ENCODE data around the gene TEKT5. TPM values are rescaled to one million over a fixed set of nuclear protein-coding genes. Genes with fewer than 3 reads are reported as not detected.

Gene TEKT5
- total and polyA plus RNA-seq, 11 donors, result 0.51 to 2.8 TPM; not detected in 9

DNA sequence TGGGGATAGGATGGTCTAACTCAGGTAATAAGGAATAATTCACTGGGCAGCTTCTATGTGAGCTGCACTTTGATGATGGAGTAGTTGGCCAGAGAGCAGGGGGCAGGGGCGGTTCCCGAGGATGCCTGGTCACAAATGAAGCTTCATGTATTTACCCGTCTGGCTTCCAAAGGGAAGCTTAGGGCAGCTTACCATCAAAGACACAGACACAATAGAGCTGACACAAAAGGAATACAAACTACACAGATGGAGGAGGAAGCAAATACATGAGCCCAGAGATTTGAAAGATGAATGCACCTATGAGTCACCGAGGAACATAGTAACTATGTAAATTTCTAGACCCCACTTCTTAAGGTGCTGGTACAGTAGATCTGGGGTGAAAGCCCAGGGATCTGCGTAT lies 105.6 kb downstream of the TEKT5 start:
- no peak for DNase-seq

DNA sequence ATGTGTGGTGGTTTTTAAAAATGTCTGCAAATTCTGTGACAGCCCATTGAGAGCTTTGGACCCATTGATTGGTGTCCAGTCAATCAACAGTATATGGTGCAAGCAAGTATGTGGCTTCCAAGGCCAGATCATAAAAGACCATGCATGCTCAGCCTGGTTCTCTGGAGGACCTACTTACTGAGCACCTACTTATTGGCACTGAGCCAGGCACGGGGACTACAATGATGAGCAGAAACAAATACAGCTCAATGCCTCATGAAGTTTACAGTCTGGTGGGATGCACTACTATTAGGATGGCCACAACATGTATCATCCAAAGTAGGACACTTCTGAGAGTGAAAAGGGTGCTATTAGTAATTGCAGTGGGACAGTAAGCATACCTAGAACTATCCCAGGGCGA lies 107.1 kb downstream of the TEKT5 start:
- ATAC-seq (no peak), DNase-seq (no peak)
- Histone ChIP-seq H3K9me3 (no peaks in the 10 kb centered on the region), H3K27me3 (no peaks in the 10 kb centered on the region), H3K36me3 (no peaks in the 10 kb centered on the region), H3K27ac (no peak overlapping the region), H3K4me3 (no peak overlapping the region), H3K4me1 (peaks cover 0 to 5% (median 0%) of the 10 kb centered on the region in 12 donors)
- TF ChIP-seq, protein P1, sequence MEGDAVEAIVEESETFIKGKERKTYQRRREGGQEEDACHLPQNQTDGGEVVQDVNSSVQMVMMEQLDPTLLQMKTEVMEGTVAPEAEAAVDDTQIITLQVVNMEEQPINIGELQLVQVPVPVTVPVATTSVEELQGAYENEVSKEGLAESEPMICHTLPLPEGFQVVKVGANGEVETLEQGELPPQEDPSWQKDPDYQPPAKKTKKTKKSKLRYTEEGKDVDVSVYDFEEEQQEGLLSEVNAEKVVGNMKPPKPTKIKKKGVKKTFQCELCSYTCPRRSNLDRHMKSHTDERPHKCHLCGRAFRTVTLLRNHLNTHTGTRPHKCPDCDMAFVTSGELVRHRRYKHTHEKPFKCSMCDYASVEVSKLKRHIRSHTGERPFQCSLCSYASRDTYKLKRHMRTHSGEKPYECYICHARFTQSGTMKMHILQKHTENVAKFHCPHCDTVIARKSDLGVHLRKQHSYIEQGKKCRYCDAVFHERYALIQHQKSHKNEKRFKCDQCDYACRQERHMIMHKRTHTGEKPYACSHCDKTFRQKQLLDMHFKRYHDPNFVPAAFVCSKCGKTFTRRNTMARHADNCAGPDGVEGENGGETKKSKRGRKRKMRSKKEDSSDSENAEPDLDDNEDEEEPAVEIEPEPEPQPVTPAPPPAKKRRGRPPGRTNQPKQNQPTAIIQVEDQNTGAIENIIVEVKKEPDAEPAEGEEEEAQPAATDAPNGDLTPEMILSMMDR (IDR thresholded peaks at IDR 0.05), result no peak
- TF ChIP-seq POLR2A (IDR thresholded peaks at IDR 0.05), result no peak
- intact Hi-C loops (cut with DNase I), result loop anchor here in 2 of 10 donors (10.0 kb wide), 2 partner anchors 53 to 63 kb away; no protein-coding TSS in a partner anchor
- WGBS, 4 donors, result 68 to 75% (median 70%) methylated on average over 2 of the region's 2 CpGs

More for the DNA sequence above, 105.6 kb downstream of the TEKT5 start:
- ATAC-seq, result no peak
- intact Hi-C loops (cut with DNase I), result loop anchor here in 2 of 10 donors (10.0 kb wide), 2 partner anchors 54 to 64 kb away; no protein-coding TSS in a partner anchor
- Histone ChIP-seq H3K4me3 (no peak overlapping the region), H3K36me3 (no peaks in the 10 kb centered on the region), H3K27me3 (no peaks in the 10 kb centered on the region), H3K4me1 (peaks cover 0 to 5% (median 0%) of the 10 kb centered on the region in 12 donors), H3K9me3 (no peaks in the 10 kb centered on the region), H3K27ac (no peak overlapping the region)
- TF ChIP-seq, protein P1 (IDR thresholded peaks at IDR 0.05), result no peak
- no peak for TF ChIP-seq POLR2A (IDR thresholded peaks at IDR 0.05)
- 77 to 83% (median 80%) methylated on average over 5 of the region's 5 CpGs for WGBS, 4 donors

DNA sequence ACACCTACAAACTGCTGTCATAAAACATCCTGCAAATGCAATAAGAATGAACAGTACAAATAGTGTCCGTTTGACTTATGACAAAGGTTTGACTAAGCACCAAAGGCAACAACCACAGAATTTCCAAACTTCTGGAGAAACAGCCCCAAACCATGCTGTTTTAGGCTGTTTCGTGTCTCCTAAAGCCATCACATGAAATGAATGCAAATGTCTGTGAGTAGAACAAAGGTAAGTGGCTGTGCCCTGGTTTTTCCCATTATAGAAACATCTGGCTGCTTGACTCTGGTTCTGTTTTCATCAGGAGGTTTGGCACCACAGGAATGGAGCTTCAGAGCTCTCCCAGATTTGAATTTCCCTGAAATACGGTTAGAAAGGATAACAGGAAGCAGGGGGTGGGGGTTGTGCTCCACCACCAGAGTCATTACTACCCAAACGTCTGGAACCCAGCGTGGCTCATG lies 109.7 kb downstream of the TEKT5 start:
- Histone ChIP-seq H3K36me3 (no peaks in the 10 kb centered on the region), H3K4me1 (peaks cover 0 to 11% (median 4%) of the 10 kb centered on the region in 12 donors), H3K4me3 (no peak overlapping the region), H3K27me3 (peaks cover 0 to 13% (median 0%) of the 10 kb centered on the region in 9 donors), H3K9me3 (no peaks in the 10 kb centered on the region), H3K27ac (no peak overlapping the region)
- DNase-seq, result no peak
- no peak for ATAC-seq
- WGBS, 4 donors, result 54 to 59% (median 59%) methylated on average over 5 of the region's 5 CpGs
- TF ChIP-seq, protein P1 (IDR thresholded peaks at IDR 0.05), result no peak
- no peak for TF ChIP-seq POLR2A (IDR thresholded peaks at IDR 0.05)
- intact Hi-C loops (cut with DNase I), result loop anchor here in 5 of 10 donors (5.0 to 10.0 kb wide), 4 partner anchors 32 to 152 kb away; no protein-coding TSS in a partner anchor

DNA sequence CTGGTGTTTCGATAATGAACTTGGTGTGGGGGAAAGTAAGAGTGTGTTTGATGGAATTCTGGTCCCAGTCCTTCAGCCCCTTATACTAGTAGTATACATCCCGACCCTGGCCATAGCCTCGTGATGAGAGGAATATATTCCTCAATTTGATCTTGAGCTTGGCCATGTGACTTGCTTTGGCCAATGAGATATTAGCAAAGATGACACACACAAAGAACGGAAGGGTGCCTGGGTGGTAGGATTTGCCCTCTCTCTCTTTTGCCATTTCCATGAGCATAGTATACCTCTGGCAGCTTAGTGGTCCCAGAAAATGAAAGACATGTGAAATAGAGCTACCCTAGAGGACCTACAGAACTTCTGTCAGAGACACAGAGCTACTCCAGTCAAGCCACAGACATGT lies 111.5 kb downstream of the TEKT5 start:
- no peak for DNase-seq
- Histone ChIP-seq H3K27ac (no peak overlapping the region), H3K4me1 (peaks cover 0 to 27% (median 15%) of the 10 kb centered on the region in 12 donors)

More for the DNA sequence above, 111.5 kb downstream of the TEKT5 start:
- WGBS, 4 donors, result 91 to 95% (median 94%) methylated on average over 4 of the region's 4 CpGs
- intact Hi-C loops (cut with DNase I), result loop anchor here in 5 of 10 donors (5.0 to 10.0 kb wide), 4 partner anchors 34 to 154 kb away; no protein-coding TSS in a partner anchor
- Histone ChIP-seq H3K9me3 (no peaks in the 10 kb centered on the region), H3K27me3 (peaks cover 0 to 20% (median 0%) of the 10 kb centered on the region in 9 donors), H3K36me3 (no peaks in the 10 kb centered on the region), H3K4me3 (no peak overlapping the region)
- TF ChIP-seq, protein P1 (IDR thresholded peaks at IDR 0.05), result no peak
- TF ChIP-seq POLR2A (IDR thresholded peaks at IDR 0.05), result no peak
- ATAC-seq, result no peak

Data from heart left ventricle (tissue), 16 donors.